ENCODE measurements around the gene SPINK14. TPM values are rescaled to one million over a fixed set of nuclear protein-coding genes. Genes with fewer than 3 reads are reported as not detected.

SPINK14 gene, protein sequence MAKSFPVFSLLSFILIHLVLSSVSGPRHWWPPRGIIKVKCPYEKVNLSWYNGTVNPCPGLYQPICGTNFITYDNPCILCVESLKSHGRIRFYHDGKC
- not detected for polyA plus RNA-seq (2012; ENCODE audit: insufficient read length, low read depth)

DNA sequence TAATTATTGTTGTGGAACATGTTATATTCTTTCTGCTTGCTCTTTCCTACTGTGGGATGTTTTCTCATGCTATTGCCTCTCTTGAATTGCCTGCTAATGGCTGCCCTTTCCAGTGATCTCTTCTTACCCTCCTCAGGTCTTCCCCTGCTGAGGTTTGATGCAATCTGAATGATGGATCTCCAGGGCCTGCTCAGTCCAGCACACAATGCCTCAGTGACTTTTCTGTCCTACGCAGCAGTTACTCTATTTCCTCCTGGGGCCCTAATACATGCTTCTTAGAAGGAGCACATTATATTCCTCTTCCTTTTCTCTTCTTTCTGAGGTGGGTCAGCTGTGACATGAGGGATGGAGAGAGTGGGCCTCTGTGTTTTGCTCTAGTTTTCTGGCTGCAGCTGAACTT is at the start of gene SPINK14:
SPINK14 (plus strand) TSS at position 301 of the 400 bp plus-strand sequence. CDS start 1,187 bp downstream, outside the sequence.
- no peak for TF ChIP-seq FOXP2 (optimal IDR thresholded peaks at IDR 0.05; ENCODE audit: borderline replicate concordance, extremely low read depth, extremely low read length, insufficient read depth)
- no peak for TF ChIP-seq TAF1 (IDR thresholded peaks at IDR 0.05; ENCODE audit: borderline replicate concordance, insufficient read depth, low read length)
- no peak for TF ChIP-seq POLR2AphosphoS5 (IDR thresholded peaks at IDR 0.05; ENCODE audit: low read depth, low read length)
- no peak for TF ChIP-seq SIN3A (IDR thresholded peaks at IDR 0.05; ENCODE audit: borderline replicate concordance, insufficient read depth, low read length)
- TF ChIP-seq, protein P1, sequence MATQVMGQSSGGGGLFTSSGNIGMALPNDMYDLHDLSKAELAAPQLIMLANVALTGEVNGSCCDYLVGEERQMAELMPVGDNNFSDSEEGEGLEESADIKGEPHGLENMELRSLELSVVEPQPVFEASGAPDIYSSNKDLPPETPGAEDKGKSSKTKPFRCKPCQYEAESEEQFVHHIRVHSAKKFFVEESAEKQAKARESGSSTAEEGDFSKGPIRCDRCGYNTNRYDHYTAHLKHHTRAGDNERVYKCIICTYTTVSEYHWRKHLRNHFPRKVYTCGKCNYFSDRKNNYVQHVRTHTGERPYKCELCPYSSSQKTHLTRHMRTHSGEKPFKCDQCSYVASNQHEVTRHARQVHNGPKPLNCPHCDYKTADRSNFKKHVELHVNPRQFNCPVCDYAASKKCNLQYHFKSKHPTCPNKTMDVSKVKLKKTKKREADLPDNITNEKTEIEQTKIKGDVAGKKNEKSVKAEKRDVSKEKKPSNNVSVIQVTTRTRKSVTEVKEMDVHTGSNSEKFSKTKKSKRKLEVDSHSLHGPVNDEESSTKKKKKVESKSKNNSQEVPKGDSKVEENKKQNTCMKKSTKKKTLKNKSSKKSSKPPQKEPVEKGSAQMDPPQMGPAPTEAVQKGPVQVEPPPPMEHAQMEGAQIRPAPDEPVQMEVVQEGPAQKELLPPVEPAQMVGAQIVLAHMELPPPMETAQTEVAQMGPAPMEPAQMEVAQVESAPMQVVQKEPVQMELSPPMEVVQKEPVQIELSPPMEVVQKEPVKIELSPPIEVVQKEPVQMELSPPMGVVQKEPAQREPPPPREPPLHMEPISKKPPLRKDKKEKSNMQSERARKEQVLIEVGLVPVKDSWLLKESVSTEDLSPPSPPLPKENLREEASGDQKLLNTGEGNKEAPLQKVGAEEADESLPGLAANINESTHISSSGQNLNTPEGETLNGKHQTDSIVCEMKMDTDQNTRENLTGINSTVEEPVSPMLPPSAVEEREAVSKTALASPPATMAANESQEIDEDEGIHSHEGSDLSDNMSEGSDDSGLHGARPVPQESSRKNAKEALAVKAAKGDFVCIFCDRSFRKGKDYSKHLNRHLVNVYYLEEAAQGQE (IDR thresholded peaks at IDR 0.05; ENCODE audit: insufficient read depth in 1 of 2, low read depth in 2 of 2, low read length in 2 of 2) = no peak

DNA sequence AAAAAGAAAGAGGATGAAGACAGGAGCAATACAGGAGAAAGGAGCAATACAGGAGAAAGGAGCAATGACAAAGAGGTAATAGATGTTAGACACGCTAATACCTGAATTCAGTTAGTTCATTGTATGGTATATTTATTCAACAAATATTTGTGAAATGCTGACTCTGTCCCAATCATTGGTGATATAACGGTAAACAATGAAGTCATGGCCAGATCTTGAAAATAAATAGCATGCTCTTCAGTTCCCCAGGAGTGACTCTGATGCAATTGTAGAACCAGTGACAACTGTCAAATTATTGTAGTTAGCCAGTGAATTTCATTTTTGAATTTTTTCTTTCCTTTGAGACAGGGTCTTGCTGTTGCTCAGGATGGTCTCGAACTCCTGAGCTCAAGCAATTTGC is 48.0 kb upstream of the SPINK14 start:
- TF ChIP-seq, protein P1 (IDR thresholded peaks at IDR 0.05; ENCODE audit: insufficient read depth in 1 of 2, low read depth in 2 of 2, low read length in 2 of 2) = no peak
- TF ChIP-seq FOXP2 (optimal IDR thresholded peaks at IDR 0.05; ENCODE audit: borderline replicate concordance, extremely low read depth, extremely low read length, insufficient read depth) (no peak), POLR2AphosphoS5 (IDR thresholded peaks at IDR 0.05; ENCODE audit: low read depth, low read length) (no peak), TAF1 (IDR thresholded peaks at IDR 0.05; ENCODE audit: borderline replicate concordance, insufficient read depth, low read length) (no peak), SIN3A (IDR thresholded peaks at IDR 0.05; ENCODE audit: borderline replicate concordance, insufficient read depth, low read length) (no peak)

DNA sequence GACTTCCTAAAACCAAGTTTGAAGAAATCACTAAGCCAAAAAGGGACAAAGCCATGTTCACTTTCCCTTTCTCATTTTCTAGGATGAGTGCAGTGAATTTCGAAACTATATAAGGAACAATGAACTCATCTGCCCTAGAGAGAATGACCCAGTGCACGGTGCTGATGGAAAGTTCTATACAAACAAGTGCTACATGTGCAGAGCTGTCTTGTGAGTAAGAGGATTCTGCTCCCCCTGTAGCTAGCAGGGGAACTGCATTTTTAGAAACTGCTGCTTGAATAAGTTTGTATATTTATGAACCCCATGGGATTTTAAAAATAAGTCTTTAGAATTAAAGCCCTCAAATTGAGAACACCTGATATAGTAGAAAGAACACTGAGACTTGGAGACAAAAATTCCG is 42.7 kb upstream of the SPINK14 start:
- TF ChIP-seq FOXP2 (optimal IDR thresholded peaks at IDR 0.05; ENCODE audit: borderline replicate concordance, extremely low read depth, extremely low read length, insufficient read depth) = no peak
- TF ChIP-seq, protein P1 (IDR thresholded peaks at IDR 0.05; ENCODE audit: insufficient read depth in 1 of 2, low read depth in 2 of 2, low read length in 2 of 2) = no peak
- TF ChIP-seq TAF1 (IDR thresholded peaks at IDR 0.05; ENCODE audit: borderline replicate concordance, insufficient read depth, low read length) = no peak
- no peak for TF ChIP-seq SIN3A (IDR thresholded peaks at IDR 0.05; ENCODE audit: borderline replicate concordance, insufficient read depth, low read length)
- TF ChIP-seq POLR2AphosphoS5 (IDR thresholded peaks at IDR 0.05; ENCODE audit: low read depth, low read length) = no peak

DNA sequence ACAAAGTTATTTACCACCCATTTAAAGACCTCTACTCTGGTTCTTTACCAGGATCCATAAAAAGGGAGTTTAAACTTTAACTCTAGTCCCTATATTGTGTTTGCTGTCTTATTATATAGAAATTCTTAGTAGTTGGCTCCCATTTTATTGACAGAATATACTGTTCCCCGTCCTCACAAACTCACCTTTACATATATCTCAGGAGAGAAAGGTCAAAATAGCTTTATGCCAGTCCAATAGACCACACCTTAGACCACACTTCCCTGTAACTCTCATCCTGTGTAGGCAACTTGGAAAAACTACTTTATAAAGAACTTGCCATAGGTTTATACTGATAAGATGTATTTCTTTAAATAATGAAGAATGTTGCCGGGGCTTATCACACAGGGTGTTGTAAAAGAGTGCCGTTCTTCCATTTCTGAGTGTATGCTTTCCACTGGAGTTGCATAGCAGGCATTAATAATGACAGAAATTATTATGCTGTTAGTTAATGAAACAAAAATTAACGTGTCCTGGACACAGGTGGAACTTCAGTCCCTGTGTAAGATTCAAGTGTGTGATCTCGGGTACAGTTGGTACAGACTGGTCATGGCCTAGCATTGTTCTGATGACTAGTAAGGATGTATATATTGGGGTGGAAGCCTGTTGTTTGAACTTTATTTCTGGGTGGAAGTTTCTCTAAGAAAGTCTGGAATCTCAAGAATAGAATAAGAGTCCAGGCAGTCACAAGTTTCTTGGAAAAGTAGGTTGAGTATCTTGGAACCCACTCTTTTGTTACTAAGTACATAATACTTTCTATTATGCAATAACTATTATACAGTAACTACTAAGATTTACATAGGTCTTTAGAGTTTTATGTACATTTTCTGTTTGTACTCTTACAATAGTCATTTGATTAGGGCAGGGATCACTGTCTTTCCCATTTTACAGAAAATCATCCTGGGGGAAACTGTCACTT is 33.0 kb upstream of the SPINK14 start:
- no peak for TF ChIP-seq FOXP2 (optimal IDR thresholded peaks at IDR 0.05; ENCODE audit: borderline replicate concordance, extremely low read depth, extremely low read length, insufficient read depth)

DNA sequence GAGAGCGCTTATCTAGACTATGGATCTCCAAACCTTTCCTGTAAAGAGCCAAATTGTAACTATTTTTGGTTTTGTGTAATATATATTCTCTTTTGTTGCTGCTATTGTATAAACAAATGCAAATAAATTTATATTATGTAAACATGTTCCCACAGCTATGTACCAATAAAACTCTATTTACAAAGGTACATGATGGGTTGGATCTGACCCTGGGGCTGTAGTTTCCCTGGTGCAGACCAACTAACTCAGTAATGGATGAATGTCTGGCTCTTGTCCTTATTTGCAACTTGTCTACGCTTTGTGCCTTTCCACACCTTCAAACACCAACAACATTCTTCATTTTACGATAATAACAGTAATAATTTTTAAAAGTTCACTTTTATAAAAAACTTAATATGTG is 27.5 kb upstream of the SPINK14 start:
- TF ChIP-seq, protein P1 (IDR thresholded peaks at IDR 0.05; ENCODE audit: insufficient read depth in 1 of 2, low read depth in 2 of 2, low read length in 2 of 2) = no peak
- no peak for TF ChIP-seq POLR2AphosphoS5 (IDR thresholded peaks at IDR 0.05; ENCODE audit: low read depth, low read length)
- no peak for TF ChIP-seq SIN3A (IDR thresholded peaks at IDR 0.05; ENCODE audit: borderline replicate concordance, insufficient read depth, low read length)
- no peak for TF ChIP-seq TAF1 (IDR thresholded peaks at IDR 0.05; ENCODE audit: borderline replicate concordance, insufficient read depth, low read length)
- TF ChIP-seq FOXP2 (optimal IDR thresholded peaks at IDR 0.05; ENCODE audit: borderline replicate concordance, extremely low read depth, extremely low read length, insufficient read depth) = no peak

Measured in PFSK-1 (cell line).